Spleen (tissue), 11 donors: ENCODE results near the gene CDON. TPM values are rescaled to one million over a fixed set of nuclear protein-coding genes. Genes with fewer than 3 reads are reported as not detected.

Source experiments
- DNase-seq: peaks from one replicate; pipeline ENCODE4 v3.0.0-alpha.2; 2020
- H3K27ac ChIP-seq, 8 donors: fragments of 200-600 bp; sonication (generic) in 7 of 8; 1 replicate in 4 of 8; 2 replicates in 4 of 8; pipeline versions ENCODE4 v1.5.0 to v1.8.0; 2016 to 2021; ENCODE audit warnings: inconsistent platforms in 4 of 8, mild to moderate bottlenecking in 4 of 8, moderate library complexity in 1 of 8
- H3K27me3 ChIP-seq, 7 donors: fragments of 200-600 bp; sonication (generic) in 6 of 7; replicated peaks in 1 of 7; 1 replicate in 4 of 7; 2 replicates in 3 of 7; pipeline versions ENCODE4 v1.5.0 to v1.8.0; 2016 to 2021; ENCODE audit warnings: inconsistent platforms in 3 of 7, mild to moderate bottlenecking in 1 of 7
- H3K36me3 ChIP-seq, 6 donors: fragments of 200-600 bp; sonication (generic) in 5 of 6; 1 replicate in 4 of 6; 2 replicates in 2 of 6; pipeline versions ENCODE4 v1.5.0 to v1.8.0; 2016 to 2021; ENCODE audit warnings: inconsistent platforms in 2 of 6
- H3K4me1 ChIP-seq, 6 donors: fragments of 200-600 bp; sonication (generic) in 5 of 6; 1 replicate in 3 of 6; 2 replicates in 3 of 6; pipeline versions ENCODE4 v1.5.0 to v1.8.0; 2016 to 2021; ENCODE audit warnings: inconsistent platforms in 3 of 6
- H3K4me3 ChIP-seq, 8 donors: fragments of 200-600 bp; sonication (generic) in 7 of 8; 1 replicate in 4 of 8; 2 replicates in 4 of 8; pipeline versions ENCODE4 v1.5.0 to v1.8.0; 2016 to 2021; ENCODE audit warnings: inconsistent platforms in 4 of 8, mild to moderate bottlenecking in 4 of 8, moderate library complexity in 2 of 8
- H3K9me3 ChIP-seq, 8 donors: fragments of 200-600 bp; sonication (generic) in 7 of 8; 1 replicate in 4 of 8; 2 replicates in 4 of 8; pipeline versions ENCODE4 v1.5.0 to v1.8.0; 2016 to 2021; ENCODE audit warnings: inconsistent platforms in 4 of 8
- POLR2A ChIP-seq, 3 donors: fragments of 450-650 bp; IDR thresholded peaks; one replicate each; pipeline ENCODE4 v1.5.1; 2017; ENCODE audit warnings: antibody characterized with exemption in 3 of 3, mild to moderate bottlenecking in 1 of 3
- POLR2AphosphoS5 ChIP-seq, 3 donors: sonication (generic); formaldehyde crosslinking; IDR thresholded peaks; one replicate each; pipeline ENCODE4 v1.5.1; 2017; ENCODE audit warnings: antibody characterized with exemption in 3 of 3
- WGBS, 5 donors: extraction: QIAGEN DNeasy Blood & Tissue Kit in 3 of 5; methylation state at CpG; one replicate each; pipeline versions ENCODE4 v1.1.5 to v1.1.7; 2013 to 2018; 5-methylcytosine and 5-hydroxymethylcytosine counted together
- intact Hi-C: fragments of 100-400 bp; cut with DNase I; formaldehyde crosslinking; loops from one replicate; pipeline ENCODE4 v1.15.0; 2023; ENCODE audit warnings: low total_unique reads
- polyA plus RNA-seq, 3 donors: library from polyadenylated mRNA; stranded (reverse); fragments of 200-250 nt; gene quantifications; one replicate each; pipeline ENCODE4 v1.2.1, GENCODE V29; 2013
- total RNA-seq, 7 donors: library from RNA; depleted of rRNA in 3 of 7; stranded (reverse); fragments of >200 nt in 3 of 7; fragmentation: NEBNext Ultra II Directional in 4 of 7; extraction: Animal tissue kit (Norgen Biotek cat#: 25700) in 4 of 7; gene quantifications; one replicate each; pipeline versions ENCODE4 v1.1.0 to v1.2.1, GENCODE V29; 2016 to 2021
- TF ChIP-seq, protein P1 (sequence below), 11 experiments: fragments of 200-600 bp in 7 of 11; fragments of 450-650 bp in 4 of 11; sonication (generic) in 4 of 11; IDR thresholded peaks in 8 of 11; conservative IDR thresholded peaks in 3 of 11; 1 replicate in 7 of 11; 2 replicates in 4 of 11; pipeline versions ENCODE4 v1.4.0 to v1.8.0; 2016 to 2021; ENCODE audit warnings: antibody characterized with exemption in 11 of 11, inconsistent platforms in 4 of 11, mild to moderate bottlenecking in 1 of 11
- donor health status: healthy with polysubstance abuse.
- donor health status: DM: no; HTN: no; CAD: no; lungs with moderate emphysema.
- donor health status: DM: no; HTN: no; CAD: no.
- donor health status: Bipolar disorder and iron deficiency.
- donor health status: healthy.
- donor health status: DM: no; HTN: no; CAD: no.
- donor health status: DM: yes; HTN: yes; CAD: no.

The CDON gene
- total and polyA plus RNA-seq, 10 donors: 0.30 to 5.3 (median 2.3) TPM

DNA sequence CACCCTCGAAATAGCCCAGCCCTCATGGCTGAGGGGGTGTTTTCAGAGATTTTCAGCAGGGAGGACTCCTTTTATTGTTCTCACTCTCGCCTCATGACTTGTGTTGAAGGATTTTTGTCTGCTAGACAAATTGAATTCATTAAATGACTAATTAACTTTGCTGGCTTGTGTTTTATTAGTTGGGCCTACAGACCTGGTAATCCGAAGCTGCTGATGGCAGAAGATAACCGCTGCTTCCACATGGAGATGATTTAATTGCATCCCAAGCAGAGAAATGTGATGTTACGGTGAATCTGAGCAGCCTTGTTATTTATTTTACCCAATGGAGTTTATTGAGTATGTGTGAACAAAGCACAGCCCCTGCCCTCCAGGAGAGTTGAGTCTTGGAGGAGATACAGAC is 40.5 kb upstream of the CDON start:
- TF ChIP-seq POLR2A (IDR thresholded peaks at IDR 0.05) (no peak), POLR2AphosphoS5 (IDR thresholded peaks at IDR 0.05) (no peak)
- TF ChIP-seq, protein P1, sequence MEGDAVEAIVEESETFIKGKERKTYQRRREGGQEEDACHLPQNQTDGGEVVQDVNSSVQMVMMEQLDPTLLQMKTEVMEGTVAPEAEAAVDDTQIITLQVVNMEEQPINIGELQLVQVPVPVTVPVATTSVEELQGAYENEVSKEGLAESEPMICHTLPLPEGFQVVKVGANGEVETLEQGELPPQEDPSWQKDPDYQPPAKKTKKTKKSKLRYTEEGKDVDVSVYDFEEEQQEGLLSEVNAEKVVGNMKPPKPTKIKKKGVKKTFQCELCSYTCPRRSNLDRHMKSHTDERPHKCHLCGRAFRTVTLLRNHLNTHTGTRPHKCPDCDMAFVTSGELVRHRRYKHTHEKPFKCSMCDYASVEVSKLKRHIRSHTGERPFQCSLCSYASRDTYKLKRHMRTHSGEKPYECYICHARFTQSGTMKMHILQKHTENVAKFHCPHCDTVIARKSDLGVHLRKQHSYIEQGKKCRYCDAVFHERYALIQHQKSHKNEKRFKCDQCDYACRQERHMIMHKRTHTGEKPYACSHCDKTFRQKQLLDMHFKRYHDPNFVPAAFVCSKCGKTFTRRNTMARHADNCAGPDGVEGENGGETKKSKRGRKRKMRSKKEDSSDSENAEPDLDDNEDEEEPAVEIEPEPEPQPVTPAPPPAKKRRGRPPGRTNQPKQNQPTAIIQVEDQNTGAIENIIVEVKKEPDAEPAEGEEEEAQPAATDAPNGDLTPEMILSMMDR (IDR thresholded peaks at IDR 0.05 in 8 of 11, conservative IDR thresholded peaks at IDR 0.05 in 3 of 11): no peak
- Histone ChIP-seq H3K4me1 (peaks cover 0 to 7% (median 0%) of the 10 kb centered on the region in 6 donors), H3K27me3 (peaks cover 0 to 9% (median 0%) of the 10 kb centered on the region in 7 donors), H3K9me3 (no peaks in the 10 kb centered on the region), H3K36me3 (no peaks in the 10 kb centered on the region), H3K4me3 (no peak overlapping the region), H3K27ac (no peak overlapping the region)
- no peak for DNase-seq
- intact Hi-C loops: no loop called here
- 81 to 92% (median 91%) methylated on average over 5 of the region's 5 CpGs for WGBS, 5 donors

DNA sequence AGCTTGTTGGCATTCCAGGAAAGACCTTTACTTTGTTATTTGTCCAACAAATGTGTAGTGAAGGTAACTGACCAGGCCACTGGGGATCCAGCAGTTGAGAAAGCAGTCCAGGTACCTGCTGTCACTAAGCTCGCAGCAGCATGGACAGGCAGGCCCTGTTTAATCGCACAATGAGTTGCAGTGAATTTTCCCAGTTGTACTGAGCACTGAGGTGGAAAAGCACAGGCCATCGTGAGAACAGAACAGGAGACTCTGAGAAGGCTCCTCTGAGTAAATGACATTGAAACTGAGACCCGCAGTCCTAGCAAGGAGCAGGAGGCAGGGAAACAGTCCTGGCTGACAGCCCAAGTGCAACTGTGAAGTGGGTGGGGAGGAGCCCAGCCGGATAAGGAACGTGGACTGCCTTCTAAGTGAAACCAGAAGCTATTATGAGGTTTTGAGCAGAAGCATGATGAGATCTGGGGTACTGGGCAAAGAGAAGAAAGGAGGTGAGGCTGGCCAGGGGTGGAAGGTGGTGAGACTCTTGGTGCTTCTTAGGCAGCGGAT is 39.8 kb upstream of the CDON start:
- WGBS, 5 donors: 50 to 64% (median 58%) methylated on average over 7 of the region's 7 CpGs
- no peaks in the 10 kb centered on the region for H3K9me3 ChIP-seq
- no peak overlapping the region for H3K4me3 ChIP-seq
- TF ChIP-seq POLR2AphosphoS5 (IDR thresholded peaks at IDR 0.05) (no peak), POLR2A (IDR thresholded peaks at IDR 0.05) (no peak)
- TF ChIP-seq, protein P1 (IDR thresholded peaks at IDR 0.05 in 8 of 11, conservative IDR thresholded peaks at IDR 0.05 in 3 of 11): no peak
- peaks cover 0 to 7% (median 0%) of the 10 kb centered on the region in 6 donors for H3K4me1 ChIP-seq
- H3K36me3 ChIP-seq: no peaks in the 10 kb centered on the region
- intact Hi-C loops: no loop called here
- no peak overlapping the region for H3K27ac ChIP-seq
- H3K27me3 ChIP-seq: peaks cover 0 to 9% (median 0%) of the 10 kb centered on the region in 7 donors
- peak; percentile 58 for DNase-seq

DNA sequence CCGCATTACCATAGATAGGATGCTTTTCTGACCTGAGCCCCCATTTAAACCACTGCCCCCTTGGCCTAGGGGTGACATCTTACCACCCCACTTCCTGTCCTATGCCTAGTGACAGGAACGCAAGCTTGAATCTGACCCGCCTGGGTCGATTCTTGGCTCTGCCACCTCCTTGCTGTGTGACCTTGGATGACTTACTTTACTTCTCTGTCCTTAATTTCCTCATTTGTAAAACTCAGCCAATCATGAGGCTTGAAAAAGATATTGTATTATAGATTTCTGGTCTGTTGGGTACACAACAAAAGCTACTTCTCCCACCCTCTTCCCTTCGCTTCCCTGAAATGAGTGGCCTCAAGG is 39.2 kb upstream of the CDON start:
- Histone ChIP-seq H3K27me3 (peaks cover 0 to 9% (median 0%) of the 10 kb centered on the region in 7 donors), H3K9me3 (no peaks in the 10 kb centered on the region), H3K27ac (no peak overlapping the region), H3K4me3 (no peak overlapping the region), H3K36me3 (no peaks in the 10 kb centered on the region), H3K4me1 (peaks cover 0 to 7% (median 0%) of the 10 kb centered on the region in 6 donors)
- DNase-seq: no peak
- 78 to 86% (median 84%) methylated on average over 5 of the region's 5 CpGs for WGBS, 5 donors
- TF ChIP-seq POLR2AphosphoS5 (IDR thresholded peaks at IDR 0.05) (no peak), POLR2A (IDR thresholded peaks at IDR 0.05) (no peak)
- TF ChIP-seq, protein P1 (IDR thresholded peaks at IDR 0.05 in 8 of 11, conservative IDR thresholded peaks at IDR 0.05 in 3 of 11): no peak
- intact Hi-C loops: no loop called here

DNA sequence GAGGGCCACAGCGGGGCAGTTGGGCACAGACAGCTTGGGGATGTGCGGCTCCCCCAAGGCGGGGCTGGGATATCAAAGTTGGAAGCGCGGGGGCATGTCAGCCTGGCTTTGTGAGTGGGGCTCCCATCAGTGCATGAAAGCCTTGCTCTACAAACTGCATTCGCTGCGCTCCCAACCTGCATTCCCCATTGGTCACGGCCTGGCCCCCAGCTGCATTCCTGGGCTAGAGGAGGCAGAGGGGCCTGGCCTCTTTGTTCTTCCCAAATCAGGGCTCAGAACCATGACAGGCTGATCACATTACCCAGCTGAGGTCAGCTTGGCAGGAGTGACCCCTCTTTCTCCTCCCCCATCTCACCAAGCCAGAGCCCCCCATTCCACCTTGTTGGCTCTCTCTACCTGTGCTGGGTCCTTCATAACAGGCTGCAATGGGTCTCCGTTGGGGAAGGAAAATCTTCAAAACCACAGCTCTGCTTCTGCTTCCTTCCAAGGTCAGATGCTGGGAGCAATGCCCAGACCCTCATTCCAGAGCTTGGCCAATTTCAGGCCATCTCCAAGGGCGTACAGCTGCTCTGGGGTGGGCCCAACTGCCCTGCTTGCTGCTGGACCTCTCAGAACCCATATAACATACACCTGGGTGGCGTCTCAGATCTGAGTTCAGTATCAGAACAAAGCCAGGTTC is 38.7 kb upstream of the CDON start:
- no peaks in the 10 kb centered on the region for H3K36me3 ChIP-seq
- H3K4me3 ChIP-seq: no peak overlapping the region
- TF ChIP-seq POLR2AphosphoS5 (IDR thresholded peaks at IDR 0.05): no peak
- TF ChIP-seq, protein P1 (IDR thresholded peaks at IDR 0.05 in 8 of 11, conservative IDR thresholded peaks at IDR 0.05 in 3 of 11): no peak
- TF ChIP-seq POLR2A (IDR thresholded peaks at IDR 0.05): no peak
- peak; percentile 58 for DNase-seq
- H3K27me3 ChIP-seq: peaks cover 0 to 9% (median 0%) of the 10 kb centered on the region in 7 donors
- WGBS, 5 donors: 80 to 88% (median 81%) methylated on average over 11 of the region's 11 CpGs
- H3K27ac ChIP-seq: no peak overlapping the region
- intact Hi-C loops: no loop called here
- peaks cover 0 to 7% (median 0%) of the 10 kb centered on the region in 6 donors for H3K4me1 ChIP-seq
- no peaks in the 10 kb centered on the region for H3K9me3 ChIP-seq
